Heart left ventricle (tissue), 13 donors: Measurements from ENCODE around the gene FBXW8.

Experiments
- CTCF ChIP-seq, 12 donors: fragments of 200-600 bp; sonication (generic) in 4 of 12; IDR thresholded peaks; one replicate each; pipeline versions ENCODE4 v1.5.0 to v1.8.0; 2018 to 2022; ENCODE audit warnings: antibody characterized with exemption in 12 of 12, mild to moderate bottlenecking in 5 of 12
- POLR2A ChIP-seq, 2 donors: fragments of 450-650 bp; IDR thresholded peaks; one replicate each; pipeline ENCODE4 v1.6.1; 2017; ENCODE audit warnings: antibody characterized with exemption in 2 of 2, mild to moderate bottlenecking in 2 of 2, moderate library complexity in 2 of 2
- donor health status: ischemic (EF 13 %, LVEDD 7.1; RV severe dilation, severe dysfunction).
- donor health status: DM: no; HTN: yes; CAD: no.
- donor health status: DM: no; HTN: no; CAD: no.
- donor health status: ischemic (EF 25% LVEDD 6.9; RV normal size, moderate dysfunction).
- donor health status: ischemic (EF 25% LVEDD 5.7; RV mildly dilated, moderate dysfunction).
- donor health status: ischemic (EF 35%, LVEDD 5.7; RV mildly dilated, moderate dysfunction).
- donor health status: nonischemic (EF 11% LVEDD 7.7; RV severe dilation, severe dysfunction).
- donor health status: DM: yes; HTN: yes; CAD: no.
- donor health status: PGD.
- donor health status: ischemic (EF 29% LVEDD 5.4; RV normal size, mild dysfunction).
- donor health status: nonischemic (EF 23%, LVEDD 6.1; RV moderate dilation, normal function).

- TF ChIP-seq CTCF (IDR thresholded peaks at IDR 0.05) (no peak), POLR2A (IDR thresholded peaks at IDR 0.05) (no peak)
Measured at GRCh38 chr12:116962783-116963356, 52.1 kb downstream of the FBXW8 start.
